K562 (cell line): Measurements from ENCODE around the gene PIK3CA. TPM values are rescaled to one million over a fixed set of nuclear protein-coding genes. Genes with fewer than 3 reads are reported as not detected.
A peak's percentile ranks its signal among the peaks of the same experiment; 100 is the strongest.

Source experiments
- BCL6 ChIP-seq: fragments of 250-450 bp; sonication (Bioruptor Pico); IDR thresholded peaks from 2 replicates; pipeline ENCODE4 v1.4.0; 2020
- CBX1 ChIP-seq: sonication (generic); IDR thresholded peaks from 2 replicates; pipeline ENCODE4 v1.6.1; 2016; ENCODE audit warnings: antibody characterized with exemption, low read depth, mild to moderate bottlenecking
- FOXM1 ChIP-seq, 2 experiments: fragments of 450-650 bp in 1 of 2; sonication (generic) in 1 of 2; formaldehyde crosslinking in 1 of 2; IDR thresholded peaks; 2 replicates each; pipeline versions ENCODE4 v1.6.1 to v1.9.0; 2017 to 2022; ENCODE audit warnings: low read depth in 2 of 2, mild to moderate bottlenecking in 2 of 2, missing genetic modification reagents in 1 of 2, moderate library complexity in 1 of 2
- HIVEP1 ChIP-seq: fragments of 250-450 bp; sonication (Bioruptor Pico); IDR thresholded peaks from 2 replicates; pipeline ENCODE4 v1.4.0; 2020; ENCODE audit warnings: mild to moderate bottlenecking
- KAT8 ChIP-seq: fragments of 450-650 bp; IDR thresholded peaks from 2 replicates; pipeline ENCODE4 v1.6.1; 2016; ENCODE audit warnings: low read depth, mild to moderate bottlenecking
- KDM1A ChIP-seq, 2 experiments: fragments of 450-650 bp; IDR thresholded peaks; 2 replicates each; pipeline ENCODE4 v1.6.1; 2016; ENCODE audit warnings: mild to moderate bottlenecking in 2 of 2
- KLF16 ChIP-seq: IDR thresholded peaks from 2 replicates; pipeline ENCODE4 v1.6.1; 2016; ENCODE audit warnings: antibody characterized with exemption
- PKNOX1 ChIP-seq: fragments of 450-650 bp; IDR thresholded peaks from 2 replicates; pipeline ENCODE4 v1.6.1; 2016
- SMARCC2 ChIP-seq: fragments of 450-650 bp; IDR thresholded peaks from 2 replicates; pipeline ENCODE4 v1.6.1; 2017; ENCODE audit warnings: antibody characterized with exemption, moderate library complexity, mild to moderate bottlenecking, low read depth
- SNRNP70 ChIP-seq: fragments of 200-400 bp; formaldehyde crosslinking; optimal IDR thresholded peaks from 2 replicates; pipeline ENCODE3; 2017; ENCODE audit warnings: low read depth, low read length
- TEAD4 ChIP-seq, 2 experiments: sonication (generic) in 1 of 2; formaldehyde crosslinking in 1 of 2; IDR thresholded peaks; 2 replicates each; pipeline versions ENCODE4 v1.6.1 to v1.8.0; 2012 to 2022; ENCODE audit warnings: borderline replicate concordance in 1 of 2, inconsistent platforms in 1 of 2, low read length in 1 of 2, mild to moderate bottlenecking in 1 of 2, missing genetic modification reagents in 1 of 2
- THRA ChIP-seq: fragments of 450-650 bp; IDR thresholded peaks from 2 replicates; pipeline ENCODE4 v1.6.1; 2017; ENCODE audit warnings: mild to moderate bottlenecking, moderate library complexity
- ZC3H11A ChIP-seq: IDR thresholded peaks from 2 replicates; pipeline ENCODE4 v1.6.1; 2012; ENCODE audit warnings: low read depth, low read length, improper control_type of control experiment
- ZC3H4 ChIP-seq: sonication (generic); formaldehyde crosslinking; IDR thresholded peaks from 2 replicates; pipeline ENCODE4 v1.9.0; 2021; ENCODE audit warnings: missing genetic modification reagents, borderline replicate concordance
- ZNF133 ChIP-seq: fragments of 250-450 bp; sonication (Bioruptor Pico); IDR thresholded peaks from 2 replicates; pipeline ENCODE4 v1.4.0; 2020; ENCODE audit warnings: mild to moderate bottlenecking
- ZNF449 ChIP-seq: fragments of 250-450 bp; sonication (Bioruptor Pico); IDR thresholded peaks from 2 replicates; pipeline ENCODE4 v1.8.0; 2022; ENCODE audit warnings: moderate library complexity, mild to moderate bottlenecking, inconsistent platforms
- ZNF57 ChIP-seq: fragments of 450-650 bp; formaldehyde crosslinking; IDR thresholded peaks from 2 replicates; pipeline ENCODE4 v1.4.0; 2020; ENCODE audit warnings: mild to moderate bottlenecking, moderate library complexity
- polyA plus RNA-seq, 8 experiments: library from polyadenylated mRNA; depleted of rRNA in 4 of 8; stranded (reverse) in 5 of 8; unstranded in 3 of 8; fragments of >200 nt; fragmentation: Nextera tagmentation in 2 of 8; fragmentation: Illumina TruSeq in 1 of 8; extraction: Ambion mirVana in 2 of 8; extraction: Trizol in 1 of 8; gene quantifications; 2 replicates each; pipeline versions ENCODE4 v1.2.1 to v1.2.3, GENCODE V29; 2011 to 2014; ENCODE audit warnings: inconsistent platforms in 1 of 8, missing spikeins in 1 of 8
- total RNA-seq, 7 experiments: library from RNA; depleted of rRNA in 6 of 7; stranded (reverse); fragments of >200 nt in 6 of 7; fragmentation: Illumina TruSeq in 2 of 7; extraction: Trizol in 2 of 7; gene quantifications; 2 replicates each; pipeline versions ENCODE4 v1.2.1 to v1.2.3, GENCODE V29; 2011 to 2021; ENCODE audit warnings: low replicate concordance in 1 of 7

The PIK3CA gene
- total and polyA plus RNA-seq, 9 of the 15 experiments (the other 6 are each of a cell fraction or from before 2014, with no cell fraction given), result 3.8 to 19.4 (median 10.8) TPM

- TF ChIP-seq CBX1 (peak; percentile 28; the same call in 1 of the 2 replicates), FOXM1 (IDR thresholded peaks at IDR 0.05; ENCODE audit: low read depth) (peak; percentile 57; the same call in 1 of the 2 replicates), FOXM1 (CRISPR knock-in tag; IDR thresholded peaks at IDR 0.05; ENCODE audit: low read depth) (no peak), TEAD4 (IDR thresholded peaks at IDR 0.05; ENCODE audit: low read length) (peak; percentile 82), TEAD4 (CRISPR knock-in tag; IDR thresholded peaks at IDR 0.05; ENCODE audit: borderline replicate concordance) (no peak), SNRNP70 (no peak), HIVEP1 (CRISPR knock-in tag) (no peak), ZC3H11A (no peak), KDM1A (IDR thresholded peaks at IDR 0.05) (peak; percentile 55 to 80; a peak in 3 of 4 replicates), KLF16 (0 out of 2 replicates have a peak, but pooled peaks have one; percentile 27), ZC3H4 (CRISPR knock-in tag) (no peak), SMARCC2 (0 out of 2 replicates have a peak, but pooled peaks have one; percentile 54), THRA (no peak), ZNF57 (CRISPR knock-in tag) (no peak), ZNF449 (CRISPR knock-in tag) (no peak), PKNOX1 (0 out of 2 replicates have a peak, but pooled peaks have one; percentile 14), BCL6 (no peak), KAT8 (no peak), ZNF133 (CRISPR knock-in tag) (no peak)
Measured at GRCh38 chr3:179265875-179266274, 117.7 kb downstream of the PIK3CA start (continued).
